RWPE1 (cell line): Measurements from ENCODE around the gene TMC1.

Experiments used
- CTCF ChIA-PET: fragments of 350-600 bp; sonication (Branson Sonifier 250); formaldehyde crosslinking; extraction: SDS; loops from one replicate; lab custom pipeline; 2021; lab: Yijun Ruan, JAX
- POLR2A ChIA-PET: fragments of 400-600 bp; formaldehyde crosslinking; extraction: SDS; loops from one replicate; lab custom pipeline; 2020; ENCODE audit warnings: antibody characterized with exemption; ENCODE audit not compliant: low non-redundant PET; lab: Yijun Ruan, JAX
- DNase-seq: peaks from one replicate; pipeline ENCODE4 v3.0.0; 2012; ENCODE audit warnings: low spot score
- H3K27ac ChIP-seq: fragments of 450-650 bp; 2 replicates; pipeline ENCODE4 v1.5.1; 2017
- CTCF ChIP-seq: fragments of 450-650 bp; conservative IDR thresholded peaks from 2 replicates; pipeline ENCODE4 v1.5.1; 2017; ENCODE audit warnings: low read depth, mild to moderate bottlenecking

The TMC1 gene

GRCh38 chr9:72875221-72875620, 353.8 kb downstream of the TMC1 start:
- no peak for TF ChIP-seq CTCF
- no peak overlapping the region for H3K27ac ChIP-seq
- no peak for DNase-seq
- POLR2A ChIA-PET: no interaction called here
- CTCF ChIA-PET: interaction anchor here (0.6 kb wide), 1 partner anchor 148 kb away, joined by 8 read pairs; no protein-coding TSS in a partner anchor

- no peak for DNase-seq
- H3K27ac ChIP-seq: no peak overlapping the region
- ChIA-PET CTCF (no interaction called here), POLR2A (no interaction called here)
- no peak for TF ChIP-seq CTCF
These were observed 359.4 kb downstream of the TMC1 start for GRCh38 chr9:72880821-72881220.

- ChIA-PET POLR2A (no interaction called here), CTCF (interaction anchor here (0.6 to 1.1 kb wide), 2 partner anchors 11 to 75 kb away, joined by 3 to 4 read pairs; no protein-coding TSS in a partner anchor)
- no peak for TF ChIP-seq CTCF
- no peak overlapping the region for H3K27ac ChIP-seq
- DNase-seq: no peak
These were observed 360.8 kb downstream of the TMC1 start for GRCh38 chr9:72882117-72882775.

- no peak for DNase-seq
- no peak overlapping the region for H3K27ac ChIP-seq
- TF ChIP-seq CTCF: no peak
- ChIA-PET POLR2A (no interaction called here), CTCF (interaction anchor here (0.5 to 0.6 kb wide), 2 partner anchors 156 to 1219 kb away, joined by 3 to 4 read pairs; no protein-coding TSS in a partner anchor)
These were observed 362.5 kb downstream of the TMC1 start for GRCh38 chr9:72883875-72884274.

- ChIA-PET CTCF (interaction anchor here (0.6 kb wide), 1 partner anchor 155 kb away, joined by 4 read pairs; no protein-coding TSS in a partner anchor), POLR2A (no interaction called here)
- no peak for TF ChIP-seq CTCF
- H3K27ac ChIP-seq: no peak overlapping the region
- DNase-seq: no peak
These were observed 363.1 kb downstream of the TMC1 start for GRCh38 chr9:72884508-72884907.
